Measurements from ENCODE around the gene NPR3. TPM values are rescaled to one million over a fixed set of nuclear protein-coding genes. Genes with fewer than 3 reads are reported as not detected.

Gene NPR3
- total and polyA plus RNA-seq, 2 donors (not counting 3 experiments of a cell fraction or from before 2014, with no cell fraction given), result 0.01 to 0.53 TPM

- no peak overlapping the region for H3K9ac ChIP-seq (replicated peaks; ENCODE audit: extremely low read depth, insufficient read depth, low read length)
- no peaks in the 10 kb centered on the region for H3K4me1 ChIP-seq (ENCODE audit: control insufficient read depth, extremely low read depth, insufficient read depth, low read length)
- H2AFZ ChIP-seq (ENCODE audit: low read depth, low read length), result no peak overlapping the region
- H3K27ac ChIP-seq (ENCODE audit: insufficient read depth, low read depth, low read length), result no peak overlapping the region
- no peaks in the 10 kb centered on the region for H3K9me3 ChIP-seq (replicated peaks; ENCODE audit: control insufficient read depth, insufficient read depth, low read length)
- no peaks in the 10 kb centered on the region for H3K9me1 ChIP-seq (replicated peaks; ENCODE audit: control insufficient read depth, extremely low read depth, insufficient read depth, low read length)
- FAIRE-seq (no peak), DNase-seq (ENCODE audit: low read depth, low spot score) (no peak)
- no peak overlapping the region for H3K4me3 ChIP-seq (replicated peaks in 1 of 3; ENCODE audit: insufficient read depth in 1 of 3, low read depth in 1 of 3, low read length in 3 of 3)
- H3K4me2 ChIP-seq (ENCODE audit: insufficient read depth, low read length), result no peak overlapping the region
- TF ChIP-seq CTCF (IDR thresholded peaks at IDR 0.05; ENCODE audit: extremely low read depth in 1 of 2, insufficient read depth in 1 of 2, low read depth in 1 of 2, low read length in 2 of 2), result no peak
- TF ChIP-seq MAX (IDR thresholded peaks at IDR 0.05; ENCODE audit: insufficient read depth, insufficient read length), result no peak
- TF ChIP-seq MYC (IDR thresholded peaks at IDR 0.05; ENCODE audit: low read depth, low read length), result no peak
- TF ChIP-seq GATA2 (IDR thresholded peaks at IDR 0.05; ENCODE audit: insufficient read depth, insufficient read length, low read depth, low read length), result no peak
- TF ChIP-seq EZH2 (IDR thresholded peaks at IDR 0.05; ENCODE audit: borderline replicate concordance, low read depth, low read length, severe bottlenecking), result no peak
- TF ChIP-seq FOS (IDR thresholded peaks at IDR 0.05; ENCODE audit: borderline replicate concordance, insufficient read depth, low read length), result no peak
- no peak for TF ChIP-seq POLR2A (IDR thresholded peaks at IDR 0.05; ENCODE audit: low read depth, low read length)
- no peak for TF ChIP-seq JUN (IDR thresholded peaks at IDR 0.05; ENCODE audit: borderline replicate concordance, insufficient read depth, insufficient read length, low read depth)
- no peak for TF ChIP-seq POLR2AphosphoS5 (IDR thresholded peaks at IDR 0.05; ENCODE audit: insufficient read depth, low read depth, low read length)
- H3K79me2 ChIP-seq (ENCODE audit: control insufficient read depth, insufficient read depth, low read length), result no peaks in the 10 kb centered on the region
- ChIA-PET CTCF (no interaction called here), POLR2A (no interaction called here)
- no peaks in the 10 kb centered on the region for H4K20me1 ChIP-seq (replicated peaks; ENCODE audit: control insufficient read depth, extremely low read depth, insufficient read depth, low read length)
- no peaks in the 10 kb centered on the region for H3K36me3 ChIP-seq (ENCODE audit: control insufficient read depth in 2 of 2, extremely low read depth in 1 of 2, insufficient read depth in 2 of 2, low read length in 2 of 2)
- no TSS peak for BruUV-seq (replicated peaks)
- intact Hi-C loops (cut with micrococcal nuclease), result no loop called here
- dilution Hi-C loops (cut with MboI; ENCODE audit: extremely low pct_ligation_motif_present, low sequenced_read_pairs), result no loop called here
- no peaks in the 10 kb centered on the region for H3K27me3 ChIP-seq (ENCODE audit: control insufficient read depth in 2 of 2, insufficient read depth in 2 of 2, low read length in 2 of 2)
Observed at GRCh38 chr5:32785611-32786254, 74.6 kb downstream of the NPR3 start.

All from endothelial cell of umbilical vein (primary cell).